ENCODE results near the gene APOBEC4.

DNA sequence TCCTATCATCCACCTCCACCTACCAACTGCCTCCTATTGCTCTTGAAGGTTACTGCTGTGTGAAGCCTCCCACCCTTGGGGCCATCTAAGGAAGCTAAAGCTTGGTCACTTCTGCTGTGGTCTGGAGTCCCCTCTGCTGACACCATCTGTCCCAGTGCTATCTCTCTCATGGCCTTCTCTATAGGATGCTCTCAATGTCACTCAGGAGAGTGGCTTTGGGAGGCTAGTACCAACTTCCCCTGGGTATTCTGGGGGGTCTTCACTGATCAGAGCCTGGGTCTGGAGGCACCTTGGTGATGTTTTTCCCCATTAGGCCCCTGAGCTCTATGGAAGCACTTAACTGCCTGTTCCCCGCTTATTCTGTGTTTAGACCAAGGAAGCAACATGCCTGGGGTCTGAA, 50.6 kb downstream of the APOBEC4 start:
- TF ChIP-seq POLR2AphosphoS5 (IDR thresholded peaks at IDR 0.05; ENCODE audit: low read depth, low read length) = no peak
- TF ChIP-seq, protein P1, sequence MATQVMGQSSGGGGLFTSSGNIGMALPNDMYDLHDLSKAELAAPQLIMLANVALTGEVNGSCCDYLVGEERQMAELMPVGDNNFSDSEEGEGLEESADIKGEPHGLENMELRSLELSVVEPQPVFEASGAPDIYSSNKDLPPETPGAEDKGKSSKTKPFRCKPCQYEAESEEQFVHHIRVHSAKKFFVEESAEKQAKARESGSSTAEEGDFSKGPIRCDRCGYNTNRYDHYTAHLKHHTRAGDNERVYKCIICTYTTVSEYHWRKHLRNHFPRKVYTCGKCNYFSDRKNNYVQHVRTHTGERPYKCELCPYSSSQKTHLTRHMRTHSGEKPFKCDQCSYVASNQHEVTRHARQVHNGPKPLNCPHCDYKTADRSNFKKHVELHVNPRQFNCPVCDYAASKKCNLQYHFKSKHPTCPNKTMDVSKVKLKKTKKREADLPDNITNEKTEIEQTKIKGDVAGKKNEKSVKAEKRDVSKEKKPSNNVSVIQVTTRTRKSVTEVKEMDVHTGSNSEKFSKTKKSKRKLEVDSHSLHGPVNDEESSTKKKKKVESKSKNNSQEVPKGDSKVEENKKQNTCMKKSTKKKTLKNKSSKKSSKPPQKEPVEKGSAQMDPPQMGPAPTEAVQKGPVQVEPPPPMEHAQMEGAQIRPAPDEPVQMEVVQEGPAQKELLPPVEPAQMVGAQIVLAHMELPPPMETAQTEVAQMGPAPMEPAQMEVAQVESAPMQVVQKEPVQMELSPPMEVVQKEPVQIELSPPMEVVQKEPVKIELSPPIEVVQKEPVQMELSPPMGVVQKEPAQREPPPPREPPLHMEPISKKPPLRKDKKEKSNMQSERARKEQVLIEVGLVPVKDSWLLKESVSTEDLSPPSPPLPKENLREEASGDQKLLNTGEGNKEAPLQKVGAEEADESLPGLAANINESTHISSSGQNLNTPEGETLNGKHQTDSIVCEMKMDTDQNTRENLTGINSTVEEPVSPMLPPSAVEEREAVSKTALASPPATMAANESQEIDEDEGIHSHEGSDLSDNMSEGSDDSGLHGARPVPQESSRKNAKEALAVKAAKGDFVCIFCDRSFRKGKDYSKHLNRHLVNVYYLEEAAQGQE (IDR thresholded peaks at IDR 0.05; ENCODE audit: insufficient read depth in 1 of 2, low read depth in 2 of 2, low read length in 2 of 2) = no peak

Data from PFSK-1 (cell line).